K562 (cell line): Measurements from ENCODE around the gene SLAMF6. TPM values are rescaled to one million over a fixed set of nuclear protein-coding genes. Genes with fewer than 3 reads are reported as not detected.
"Not testable (repeated sequence)": the region's sequence is repeated elsewhere in the genome, so short reads cannot be mapped to it uniquely, and the experiment has no call there.

Experiments used
- ATAC-seq: fragments of 200-7000 bp; cut with Tn5 transposase; 3 replicates; pipeline ENCODE4 v1.9.1; 2020; ENCODE audit warnings: moderate library complexity
- BruUV-seq: library from RNA; stranded (reverse); fragments of 400-500 nt; replicated peaks from 2 replicates; lab custom pipeline; 2021; lab: Mats Ljungman, UMichigan
- CTCF ChIA-PET: fragments of 300-600 bp; formaldehyde crosslinking; extraction: SDS; loops from one replicate; lab custom pipeline; 2021; ENCODE audit warnings: low intra/inter-chr PET ratio; lab: Yijun Ruan, JAX
- POLR2A ChIA-PET: fragments of 300-600, 350-650 bp; sonication (Branson Sonifier 250); formaldehyde crosslinking; extraction: SDS; loops from one replicate; lab custom pipeline; 2021; ENCODE audit warnings: antibody characterized with exemption, inconsistent platforms; lab: Yijun Ruan, JAX
- DNase-seq, 4 experiments: peaks; one replicate each; pipeline versions ENCODE4 v3.0.0 to v3.0.0-alpha.2; 2011 to 2018; ENCODE audit warnings: low spot score in 3 of 4, mixed read lengths in 3 of 4; ENCODE audit errors: extremely low read depth in 1 of 4
- FAIRE-seq: peaks from 2 replicates; lab custom pipeline; 2011; peaks lifted over from hg19 to GRCh38; lab: Jason Lieb, UNC
- H2AFZ ChIP-seq: 2 replicates; pipeline ENCODE4 v1.6.0; 2011; ENCODE audit warnings: low read depth, low read length, control low read depth, inconsistent platforms
- H3K27ac ChIP-seq: fragments of 200-600 bp; 3 replicates; pipeline ENCODE4 v1.8.0; 2011; ENCODE audit warnings: low read depth, mild to moderate bottlenecking, control low read depth, inconsistent platforms, low read length, moderate library complexity, mixed read lengths; ENCODE audit errors: extremely low read depth
- H3K27me3 ChIP-seq, 2 experiments: fragments of 300-600 bp in 1 of 2; 2 replicates in 1 of 2; 3 replicates in 1 of 2; pipeline versions ENCODE4 v1.6.0 to v1.8.0; 2011; ENCODE audit warnings: inconsistent platforms in 2 of 2, low read length in 2 of 2, mild to moderate bottlenecking in 1 of 2, mixed read lengths in 1 of 2, moderate library complexity in 1 of 2; ENCODE audit not compliant: control insufficient read depth in 2 of 2, insufficient read depth in 2 of 2
- H3K36me3 ChIP-seq: fragments of 300-600 bp; 3 replicates; pipeline ENCODE4 v1.8.0; 2011; ENCODE audit warnings: mild to moderate bottlenecking, low read length, inconsistent platforms; ENCODE audit not compliant: control insufficient read depth, insufficient read depth
- H3K4me1 ChIP-seq, 2 experiments: fragments of 200-600 bp in 1 of 2; replicated peaks in 1 of 2; 2 replicates in 1 of 2; 3 replicates in 1 of 2; pipeline versions ENCODE4 v1.5.1 to v1.8.0; 2011; ENCODE audit warnings: inconsistent platforms in 2 of 2, low read length in 2 of 2, mild to moderate bottlenecking in 1 of 2, mixed read lengths in 1 of 2, moderate library complexity in 1 of 2; ENCODE audit not compliant: control insufficient read depth in 2 of 2, insufficient read depth in 2 of 2
- H3K4me2 ChIP-seq: 2 replicates; pipeline ENCODE4 v1.6.1; 2011; ENCODE audit warnings: low read length, control low read depth, inconsistent platforms, mixed read lengths; ENCODE audit not compliant: insufficient read depth
- H3K4me3 ChIP-seq: fragments of 200-600 bp; sonication (generic), shearing (Covaris generic); 2 replicates; pipeline ENCODE4 v1.5.1; 2016; ENCODE audit warnings: control low read depth, inconsistent platforms
- H3K79me2 ChIP-seq: fragments of 200-600 bp; 3 replicates; pipeline ENCODE4 v1.8.0; 2011; ENCODE audit warnings: low read length, inconsistent platforms; ENCODE audit not compliant: control insufficient read depth, insufficient read depth
- H3K9ac ChIP-seq, 2 experiments: 2 replicates each; pipeline versions ENCODE4 v1.6.0 to v1.6.1; 2011; ENCODE audit warnings: low read depth in 2 of 2, low read length in 2 of 2, control low read depth in 1 of 2, inconsistent platforms in 1 of 2, mild to moderate bottlenecking in 1 of 2, mixed read lengths in 1 of 2; ENCODE audit not compliant: insufficient read depth in 1 of 2
- H3K9me1 ChIP-seq: one replicate; pipeline ENCODE4 v1.6.0; 2011; ENCODE audit warnings: inconsistent platforms, mild to moderate bottlenecking, low read length, moderate library complexity; ENCODE audit not compliant: control insufficient read depth, insufficient read depth
- H3K9me3 ChIP-seq: replicated peaks from 2 replicates; pipeline ENCODE4 v1.5.1; 2011; ENCODE audit warnings: low read depth, low read length, inconsistent platforms; ENCODE audit not compliant: control insufficient read depth, insufficient read depth
- H4K20me1 ChIP-seq: replicated peaks from 2 replicates; pipeline ENCODE4 v1.6.1; 2011; ENCODE audit warnings: low read length, inconsistent platforms, mixed read lengths; ENCODE audit not compliant: control insufficient read depth, insufficient read depth
- BCOR ChIP-seq: fragments of 450-650 bp; IDR thresholded peaks from 2 replicates; pipeline ENCODE4 v1.6.1; 2016
- C11orf30 ChIP-seq: fragments of 450-650 bp; IDR thresholded peaks from 2 replicates; pipeline ENCODE4 v1.6.1; 2016; ENCODE audit warnings: low read depth, mild to moderate bottlenecking
- CBFA2T2 ChIP-seq: fragments of 450-650 bp; conservative IDR thresholded peaks from 2 replicates; pipeline ENCODE4 v1.6.1; 2017; ENCODE audit warnings: mild to moderate bottlenecking
- CBFA2T3 ChIP-seq: fragments of 450-650 bp; IDR thresholded peaks from 2 replicates; pipeline ENCODE4 v1.6.1; 2017
- CTBP1 ChIP-seq: fragments of 450-650 bp; IDR thresholded peaks from 2 replicates; pipeline ENCODE4 v1.6.1; 2016; ENCODE audit warnings: borderline replicate concordance
- DPF2 ChIP-seq: fragments of 450-650 bp; IDR thresholded peaks from 2 replicates; pipeline ENCODE4 v1.6.1; 2016
- ELF4 ChIP-seq: fragments of 450-650 bp; formaldehyde crosslinking; IDR thresholded peaks from 2 replicates; pipeline ENCODE4 v1.4.0; 2022; ENCODE audit warnings: missing genetic modification characterization
- FOXA3 ChIP-seq, 2 experiments: fragments of 450-650 bp in 1 of 2; sonication (generic) in 1 of 2; formaldehyde crosslinking; IDR thresholded peaks in 1 of 2; conservative IDR thresholded peaks in 1 of 2; 2 replicates each; pipeline versions ENCODE4 v1.4.0 to v1.8.0; 2020 to 2022; ENCODE audit warnings: mild to moderate bottlenecking in 2 of 2, missing genetic modification reagents in 1 of 2
- HDAC2 ChIP-seq: fragments of 450-650 bp; IDR thresholded peaks from 2 replicates; pipeline ENCODE4 v1.6.1; 2016; ENCODE audit warnings: mild to moderate bottlenecking
- KDM1A ChIP-seq, 2 experiments: fragments of 450-650 bp; IDR thresholded peaks; 2 replicates each; pipeline ENCODE4 v1.6.1; 2016; ENCODE audit warnings: mild to moderate bottlenecking in 2 of 2
- LEF1 ChIP-seq: fragments of 450-650 bp; IDR thresholded peaks from 2 replicates; pipeline ENCODE4 v1.6.1; 2016; ENCODE audit warnings: mild to moderate bottlenecking
- NCOR1 ChIP-seq: fragments of 450-650 bp; IDR thresholded peaks from 2 replicates; pipeline ENCODE4 v1.6.1; 2016; ENCODE audit warnings: mild to moderate bottlenecking, moderate library complexity
- SMARCA4 ChIP-seq: fragments of 450-650 bp; IDR thresholded peaks from 2 replicates; pipeline ENCODE4 v1.6.1; 2016
- SMARCE1 ChIP-seq: fragments of 450-650 bp; IDR thresholded peaks from 2 replicates; pipeline ENCODE4 v1.7.1; 2016; ENCODE audit warnings: mild to moderate bottlenecking
- SOX6 ChIP-seq: fragments of 450-650 bp; IDR thresholded peaks from 2 replicates; pipeline ENCODE4 v1.6.1; 2014; ENCODE audit warnings: mild to moderate bottlenecking
- TAL1 ChIP-seq: fragments of 450-650 bp; IDR thresholded peaks from 2 replicates; pipeline ENCODE4 v1.6.1; 2016; ENCODE audit warnings: mild to moderate bottlenecking
- TCF3 ChIP-seq: sonication (generic); formaldehyde crosslinking; IDR thresholded peaks from 2 replicates; pipeline ENCODE4 v1.4.0; 2020; ENCODE audit warnings: mild to moderate bottlenecking, missing genetic modification reagents
- TEAD4 ChIP-seq, 2 experiments: sonication (generic) in 1 of 2; formaldehyde crosslinking in 1 of 2; IDR thresholded peaks; 2 replicates each; pipeline versions ENCODE4 v1.6.1 to v1.8.0; 2012 to 2022; ENCODE audit warnings: borderline replicate concordance in 1 of 2, inconsistent platforms in 1 of 2, low read length in 1 of 2, mild to moderate bottlenecking in 1 of 2, missing genetic modification reagents in 1 of 2
- TRIM24 ChIP-seq, 2 experiments: fragments of 450-650 bp; IDR thresholded peaks; 2 replicates each; pipeline ENCODE4 v1.6.1; 2016
- ZNF146 ChIP-seq: IDR thresholded peaks from one replicate; pipeline ENCODE4 v1.6.1; 2018; ENCODE audit warnings: missing compliant biosample characterization; ENCODE audit not compliant: unreplicated experiment
- WGBS: fragments of 100-300 bp; shearing (Covaris generic); methylation state at CpG from one replicate; pipeline ENCODE4 v1.1.6; 2016; ENCODE audit warnings: low coverage, mixed read lengths; ENCODE audit not compliant: insufficient coverage; ENCODE audit errors: missing lambda C conversion rate; 5-methylcytosine and 5-hydroxymethylcytosine counted together
- in situ Hi-C: fragments of 300-500 bp; cut with MboI; formaldehyde crosslinking; loops from 4 replicates; pipeline ENCODE4 v1.15.0; 2018; ENCODE audit warnings: inconsistent platforms, mixed read lengths
- intact Hi-C: fragments of 100-400 bp; cut with micrococcal nuclease; formaldehyde crosslinking; loops from 2 replicates; pipeline ENCODE4 v1.14.2; 2022
- polyA plus RNA-seq, 8 experiments: library from polyadenylated mRNA; depleted of rRNA in 4 of 8; stranded (reverse) in 5 of 8; unstranded in 3 of 8; fragments of >200 nt; fragmentation: Nextera tagmentation in 2 of 8; fragmentation: Illumina TruSeq in 1 of 8; extraction: Ambion mirVana in 2 of 8; extraction: Trizol in 1 of 8; gene quantifications; 2 replicates each; pipeline versions ENCODE4 v1.2.1 to v1.2.3, GENCODE V29; 2011 to 2014; ENCODE audit warnings: inconsistent platforms in 1 of 8, missing spikeins in 1 of 8
- total RNA-seq, 7 experiments: library from RNA; depleted of rRNA in 6 of 7; stranded (reverse); fragments of >200 nt in 6 of 7; fragmentation: Illumina TruSeq in 2 of 7; extraction: Trizol in 2 of 7; gene quantifications; 2 replicates each; pipeline versions ENCODE4 v1.2.1 to v1.2.3, GENCODE V29; 2011 to 2021; ENCODE audit warnings: low replicate concordance in 1 of 7

The SLAMF6 gene
- total and polyA plus RNA-seq, 9 of the 15 experiments (the other 6 are each of a cell fraction or from before 2014, with no cell fraction given): 0.56 to 4.8 (median 1.1) TPM

DNA sequence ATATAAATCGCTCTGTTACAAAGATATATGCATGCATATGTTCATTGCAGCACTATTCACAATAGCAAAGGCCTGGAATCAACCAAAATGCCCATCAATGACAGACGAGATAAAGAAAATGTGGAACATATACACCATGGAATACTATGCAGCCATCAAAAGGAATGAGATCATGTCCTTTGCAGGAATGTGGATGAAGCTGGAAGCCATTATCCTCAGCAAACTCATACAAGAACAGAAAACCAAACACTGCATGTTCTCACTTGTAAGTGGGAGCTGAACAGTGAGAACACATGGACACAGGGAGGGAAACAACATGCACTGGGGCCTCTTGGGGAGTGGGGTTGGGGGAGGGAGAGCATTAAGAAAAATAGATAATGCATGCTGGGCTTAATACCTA lies 5.5 kb downstream of the SLAMF6 start:
- intact Hi-C loops, H3K9me3 ChIP-seq, H3K79me2 ChIP-seq, BruUV-seq, H2AFZ ChIP-seq, in situ Hi-C loops, H3K9ac ChIP-seq, H4K20me1 ChIP-seq, ATAC-seq, H3K27me3 ChIP-seq, H3K9me1 ChIP-seq, H3K4me3 ChIP-seq, H3K4me2 ChIP-seq, FAIRE-seq, POLR2A ChIA-PET, H3K27ac ChIP-seq, H3K36me3 ChIP-seq, CTCF ChIA-PET, DNase-seq: not testable (repeated sequence)
- TF ChIP-seq KDM1A (IDR thresholded peaks at IDR 0.05): 0 out of 4 replicates have a peak, but pooled peaks of 1 of the 2 experiments have one; percentile 23
- TF ChIP-seq ZNF146 (CRISPR knock-in tag): peak; percentile 91
- peak; percentile 53; the same call in 1 of the 2 replicates for TF ChIP-seq BCOR
- peaks cover 4 to 19% of the 10 kb centered on the region in 2 experiments; a peak in 3 of 5 replicates for H3K4me1 ChIP-seq
- 41% methylated on average over 2 of the region's 2 CpGs for WGBS

DNA sequence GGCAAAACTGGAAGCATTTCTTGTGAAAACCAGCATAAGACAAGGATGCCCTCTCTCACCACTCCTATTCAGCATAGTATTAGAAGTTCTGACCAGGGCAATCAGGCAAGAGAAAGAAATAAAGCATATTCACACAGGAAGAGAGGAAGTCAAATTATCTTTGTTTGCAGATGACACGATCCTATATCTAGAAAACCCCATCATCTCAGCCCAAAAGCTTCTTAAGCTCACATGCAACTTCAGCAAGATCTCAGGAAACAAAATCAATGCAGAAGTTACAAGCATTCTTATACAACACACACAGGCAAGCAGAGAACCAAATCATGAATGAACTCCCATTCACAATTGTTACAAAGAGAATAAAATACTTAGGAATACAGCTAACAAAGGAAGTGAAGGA lies 7.1 kb downstream of the SLAMF6 start:
- H3K9me1 ChIP-seq; H2AFZ ChIP-seq; H3K79me2 ChIP-seq; H3K27ac ChIP-seq; H3K4me2 ChIP-seq; H3K9me3 ChIP-seq; in situ Hi-C loops; H3K9ac ChIP-seq; intact Hi-C loops; BruUV-seq; H4K20me1 ChIP-seq; H3K36me3 ChIP-seq; POLR2A ChIA-PET; H3K27me3 ChIP-seq; FAIRE-seq; CTCF ChIA-PET; DNase-seq; H3K4me3 ChIP-seq; ATAC-seq; TF ChIP-seq TEAD4 (CRISPR knock-in tag; IDR thresholded peaks at IDR 0.05; ENCODE audit: borderline replicate concordance): not testable (repeated sequence)
- 0% methylated on average over 1 of the region's 1 CpG for WGBS
- peaks cover 2 to 11% of the 10 kb centered on the region in 2 experiments; a peak in 4 of 5 replicates for H3K4me1 ChIP-seq
- TF ChIP-seq FOXA3 (CRISPR knock-in tag; conservative IDR thresholded peaks at IDR 0.05 in 1 of 2, IDR thresholded peaks at IDR 0.05 in 1 of 2) (peak in 1 of 2 experiments; percentile 50; a peak in 2 of 4 replicates), TEAD4 (IDR thresholded peaks at IDR 0.05; ENCODE audit: low read length) (peak; percentile 51; the same call in 1 of the 2 replicates), SMARCE1 (peak; percentile 49; the same call in 1 of the 2 replicates), KDM1A (IDR thresholded peaks at IDR 0.05) (0 out of 4 replicates have a peak, but pooled peaks of 1 of the 2 experiments have one; percentile 36), CBFA2T3 (peak; percentile 69), HDAC2 (0 out of 2 replicates have a peak, but pooled peaks have one; percentile 34), SMARCA4 (0 out of 2 replicates have a peak, but pooled peaks have one; percentile 66), CBFA2T2 (peak; percentile 27), ELF4 (CRISPR knock-in tag) (0 out of 2 replicates have a peak, but pooled peaks have one; percentile 38), C11orf30 (0 out of 2 replicates have a peak, but pooled peaks have one; percentile 20), NCOR1 (peak; percentile 34; the same call in 1 of the 2 replicates), SOX6 (peak; percentile 62; the same call in 1 of the 2 replicates), TAL1 (peak; percentile 75), DPF2 (peak; percentile 59; the same call in 1 of the 2 replicates), CTBP1 (peak; percentile 35; the same call in 1 of the 2 replicates), TCF3 (CRISPR knock-in tag) (peak; percentile 75), LEF1 (peak; percentile 18; the same call in 1 of the 2 replicates), TRIM24 (IDR thresholded peaks at IDR 0.05) (peak; percentile 35 to 74; a peak in 3 of 4 replicates)
